ENCODE measurements around the gene SOCS6. TPM values are rescaled to one million over a fixed set of nuclear protein-coding genes. Genes with fewer than 3 reads are reported as not detected.

Gene SOCS6
- total RNA-seq, 1 donor from 2014 or later: 26.3 TPM

DNA sequence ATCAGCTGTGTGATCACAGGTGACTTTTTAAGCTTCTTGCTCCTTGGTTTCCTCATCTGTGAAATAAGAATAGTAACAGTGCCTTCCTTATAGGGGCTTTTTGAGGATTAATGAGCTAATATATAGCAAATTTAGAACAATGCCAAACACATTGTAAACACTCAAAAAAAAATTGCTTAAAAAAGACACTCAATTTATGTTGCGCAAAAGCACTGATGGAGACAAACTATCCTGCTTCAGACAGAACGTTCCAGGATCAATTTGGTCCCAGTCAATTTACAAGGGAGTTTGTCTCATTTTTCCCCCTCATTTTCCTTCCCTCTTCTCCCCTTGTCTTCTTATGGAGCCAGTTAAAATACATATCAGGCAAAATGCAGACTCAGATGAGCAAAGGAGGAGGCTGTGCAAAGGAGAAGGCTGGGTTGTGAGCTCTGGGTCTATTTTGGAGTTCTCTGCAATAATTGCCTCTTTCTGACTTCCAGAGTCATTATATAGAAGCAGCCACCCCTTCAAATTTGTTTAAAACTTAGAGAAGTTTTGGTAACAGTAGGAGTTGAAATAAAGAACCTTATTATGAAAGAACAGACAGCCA, 83.7 kb downstream of the SOCS6 start:
- DNase-seq (ENCODE audit: low spot score): no peak
- no peak for ATAC-seq
- intact Hi-C loops (cut with DNase I): no loop called here

DNA sequence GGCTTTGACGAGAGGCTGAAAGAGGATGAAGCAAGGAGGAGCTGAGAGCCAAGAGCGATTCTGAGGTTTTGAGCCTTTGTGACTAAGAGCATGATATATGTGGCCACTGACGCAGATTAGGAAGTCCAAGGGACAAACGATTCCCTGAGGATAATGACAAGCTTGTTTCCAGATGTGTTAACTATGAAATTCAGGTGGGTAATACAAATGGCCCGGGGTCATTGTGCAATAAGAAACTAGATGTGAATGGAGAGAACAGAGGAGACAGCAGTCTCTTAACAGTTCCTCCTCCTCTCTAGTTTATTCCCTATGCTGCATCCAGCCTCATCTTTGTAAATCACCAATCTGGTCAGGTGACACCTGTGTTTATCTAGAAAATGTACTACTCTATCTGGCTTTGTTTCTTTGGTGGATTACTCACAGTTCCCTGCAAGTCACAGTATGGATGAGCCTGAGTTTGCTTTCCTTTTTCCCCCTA, 84.2 kb downstream of the SOCS6 start:
- ATAC-seq: no peak
- no peak for DNase-seq (ENCODE audit: low spot score)
- intact Hi-C loops (cut with DNase I): no loop called here

- intact Hi-C loops (cut with DNase I): no loop called here
- DNase-seq (ENCODE audit: low spot score) (no peak), ATAC-seq (no peak)
These were observed 85.3 kb downstream of the SOCS6 start for GRCh38 chr18:70374154-70374553.

- DNase-seq (ENCODE audit: low spot score) (no peak), ATAC-seq (no peak)
- intact Hi-C loops (cut with DNase I): no loop called here
These were observed 87.5 kb downstream of the SOCS6 start for GRCh38 chr18:70376137-70376913.

GRCh38 chr18:70376914-70377258, 88.0 kb downstream of the SOCS6 start:
- ATAC-seq (no peak), DNase-seq (ENCODE audit: low spot score) (no peak)
- intact Hi-C loops (cut with DNase I): no loop called here

DNA sequence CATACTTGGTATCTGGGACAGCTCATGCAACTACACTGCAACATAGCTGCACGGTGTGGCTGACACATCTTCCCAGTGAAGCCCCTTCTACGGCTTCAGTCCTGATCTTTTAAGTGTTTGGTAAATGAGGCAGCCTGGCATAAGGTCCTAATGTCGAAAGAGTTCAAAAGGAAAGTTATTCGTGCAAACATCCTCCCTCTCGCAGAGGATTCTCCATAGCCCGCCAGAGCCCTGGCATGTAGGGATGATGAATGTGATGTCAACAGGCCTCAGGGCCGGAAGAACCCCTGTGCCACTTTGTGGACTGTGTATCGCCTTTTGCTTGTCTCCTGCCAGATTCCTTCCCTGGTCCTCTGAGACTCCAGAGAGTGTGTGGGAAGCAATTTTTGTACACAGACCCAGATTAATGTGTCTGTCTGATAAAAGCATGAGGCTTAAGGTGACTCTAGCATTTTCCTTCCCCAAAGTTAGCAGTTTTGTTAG, 88.5 kb downstream of the SOCS6 start:
- intact Hi-C loops (cut with DNase I): no loop called here
- no peak for DNase-seq (ENCODE audit: low spot score)
- no peak for ATAC-seq

- DNase-seq (ENCODE audit: low spot score) (no peak), ATAC-seq (no peak)
- intact Hi-C loops (cut with DNase I): no loop called here
These were observed 89.2 kb downstream of the SOCS6 start for GRCh38 chr18:70377857-70378701.

Other genes with a start within 250 kb of the SOCS6 start
- gene RTTN, start 83.4 kb upstream of the SOCS6 start, total RNA-seq: 25.3 TPM

Measured in sciatic nerve (tissue), 2 donors.